ENCODE data around the gene OSTN.

DNA sequence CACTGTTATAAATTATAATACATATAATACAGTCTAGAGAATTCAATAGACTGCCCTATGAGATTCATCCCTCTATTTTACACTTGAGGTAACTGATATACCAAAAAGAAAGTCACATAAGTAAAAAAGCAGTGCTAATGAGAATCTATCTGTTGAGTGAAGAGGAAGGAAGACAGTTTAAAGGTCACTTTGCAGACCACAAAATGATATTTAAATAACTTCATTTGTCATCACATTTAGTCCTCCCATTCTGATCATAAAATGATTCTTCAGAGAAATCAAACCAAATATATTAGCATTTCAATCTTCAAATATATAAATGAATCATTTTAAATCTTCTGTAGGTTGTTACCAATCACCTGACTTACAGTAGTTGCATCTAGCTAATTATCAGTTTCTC is 69.7 kb downstream of the OSTN start:
- TF ChIP-seq, protein P1, sequence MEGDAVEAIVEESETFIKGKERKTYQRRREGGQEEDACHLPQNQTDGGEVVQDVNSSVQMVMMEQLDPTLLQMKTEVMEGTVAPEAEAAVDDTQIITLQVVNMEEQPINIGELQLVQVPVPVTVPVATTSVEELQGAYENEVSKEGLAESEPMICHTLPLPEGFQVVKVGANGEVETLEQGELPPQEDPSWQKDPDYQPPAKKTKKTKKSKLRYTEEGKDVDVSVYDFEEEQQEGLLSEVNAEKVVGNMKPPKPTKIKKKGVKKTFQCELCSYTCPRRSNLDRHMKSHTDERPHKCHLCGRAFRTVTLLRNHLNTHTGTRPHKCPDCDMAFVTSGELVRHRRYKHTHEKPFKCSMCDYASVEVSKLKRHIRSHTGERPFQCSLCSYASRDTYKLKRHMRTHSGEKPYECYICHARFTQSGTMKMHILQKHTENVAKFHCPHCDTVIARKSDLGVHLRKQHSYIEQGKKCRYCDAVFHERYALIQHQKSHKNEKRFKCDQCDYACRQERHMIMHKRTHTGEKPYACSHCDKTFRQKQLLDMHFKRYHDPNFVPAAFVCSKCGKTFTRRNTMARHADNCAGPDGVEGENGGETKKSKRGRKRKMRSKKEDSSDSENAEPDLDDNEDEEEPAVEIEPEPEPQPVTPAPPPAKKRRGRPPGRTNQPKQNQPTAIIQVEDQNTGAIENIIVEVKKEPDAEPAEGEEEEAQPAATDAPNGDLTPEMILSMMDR (conservative IDR thresholded peaks at IDR 0.05; ENCODE audit: low read length) = no peak
- no peak for TF ChIP-seq EZH2phosphoT487 (IDR thresholded peaks at IDR 0.05; ENCODE audit: borderline replicate concordance)

All from Loucy (cell line).